RKO (cell line): Measurements from ENCODE around the gene GPAT3.
"Not testable (repeated sequence)": the region's sequence is repeated elsewhere in the genome, so short reads cannot be mapped to it uniquely, and the experiment has no call there.

Experiments used
- DNase-seq: peaks from one replicate; pipeline ENCODE4 v3.0.0-alpha.2; 2016; ENCODE audit warnings: low spot score

The GPAT3 gene

DNA sequence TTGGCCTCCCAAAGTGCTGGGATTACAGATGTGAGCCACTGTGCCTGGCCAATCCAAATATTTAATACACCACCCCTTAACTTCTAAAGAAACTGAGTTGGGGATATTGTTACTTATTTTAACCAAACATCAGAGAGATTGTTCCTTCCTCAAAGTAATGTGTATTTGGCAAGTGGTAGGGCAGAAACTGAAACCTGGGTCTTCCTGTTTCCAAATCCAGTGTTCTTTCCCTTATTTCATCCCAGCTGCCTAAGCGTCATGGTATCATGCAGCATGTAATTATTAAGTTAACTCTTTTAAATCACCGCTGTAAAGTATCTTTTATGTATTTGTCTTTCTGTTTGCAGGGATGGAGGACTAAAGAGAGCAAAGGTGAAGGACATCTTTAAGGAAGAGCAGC, 68.4 kb downstream of the GPAT3 start:
- DNase-seq, result no peak

DNA sequence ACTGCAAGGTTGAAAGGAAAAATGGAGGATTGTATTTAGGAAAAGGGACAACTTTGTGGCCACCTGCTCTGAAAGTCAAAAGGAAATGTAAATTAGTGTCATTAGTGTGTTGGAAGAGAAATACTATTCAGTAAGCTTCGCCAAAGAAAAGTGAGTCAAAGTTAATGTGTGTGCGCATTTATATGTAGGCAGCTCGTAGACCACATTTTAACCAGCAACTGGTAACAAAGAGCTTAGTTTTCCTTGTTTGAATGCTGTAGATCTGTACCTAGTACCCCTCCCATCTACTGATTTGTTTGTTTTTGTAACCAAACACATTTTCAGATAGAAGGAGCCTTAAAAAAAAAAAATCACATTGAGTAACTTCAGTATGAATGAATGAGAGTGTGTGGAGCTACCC, 69.3 kb downstream of the GPAT3 start:
- no peak for DNase-seq

DNA sequence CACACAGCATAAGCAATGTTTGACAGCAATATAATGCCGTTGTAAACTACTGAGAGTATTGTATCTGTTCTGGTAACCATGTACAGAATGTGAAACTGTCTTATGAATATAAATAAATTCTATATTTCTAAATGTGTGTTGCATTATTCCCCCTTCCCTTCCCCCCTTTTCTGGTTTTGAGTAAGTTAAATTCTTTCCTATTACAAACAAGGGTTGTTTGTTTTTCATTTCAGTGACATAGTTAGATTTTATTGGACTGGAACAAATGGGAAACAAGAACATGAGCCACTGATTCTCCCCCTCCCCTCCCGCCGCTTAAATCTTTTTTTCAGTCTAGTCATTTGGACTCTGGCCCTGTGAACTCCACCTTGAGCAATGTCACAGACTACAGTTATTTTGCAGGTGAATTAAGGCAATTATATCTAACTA, 69.8 kb downstream of the GPAT3 start:
- no peak for DNase-seq

DNA sequence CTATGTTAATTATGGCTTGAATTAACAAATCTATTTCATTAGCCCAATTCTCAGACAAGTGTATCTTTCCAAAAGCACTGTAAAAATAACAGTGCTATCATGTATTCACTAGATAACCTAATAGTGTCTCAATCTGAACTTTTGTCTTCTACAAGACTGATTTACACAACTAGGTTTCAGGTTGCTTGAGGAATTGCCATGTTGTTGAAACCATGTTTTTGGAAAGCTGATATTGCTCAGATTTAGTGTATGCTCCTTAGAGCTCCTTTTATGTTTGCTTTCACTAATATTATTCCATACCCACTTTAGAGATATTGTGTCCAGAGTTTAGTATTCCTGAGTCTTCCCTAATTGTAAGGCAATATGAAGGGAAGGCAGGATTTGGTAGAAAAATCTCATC, 70.6 kb downstream of the GPAT3 start:
- DNase-seq, result no peak

DNA sequence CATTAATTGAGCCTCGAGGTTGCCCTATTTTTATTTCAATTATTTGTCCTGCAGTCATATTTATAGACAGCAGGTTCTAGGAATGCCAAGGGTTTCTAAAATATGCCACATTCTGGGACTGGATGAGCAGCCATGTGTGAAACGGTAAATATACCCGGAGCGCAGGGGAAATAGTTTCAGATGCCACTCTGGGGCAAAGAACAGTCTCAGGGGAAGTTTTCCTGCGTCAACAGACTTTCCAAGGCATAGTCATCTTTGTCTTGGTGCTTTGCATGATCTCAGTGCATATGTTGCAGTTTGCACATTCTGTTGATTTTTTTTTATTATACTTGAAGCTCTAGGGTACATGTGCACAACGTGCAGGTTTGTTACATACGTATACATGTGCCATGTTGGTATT, 71.0 kb downstream of the GPAT3 start:
- no peak for DNase-seq

DNA sequence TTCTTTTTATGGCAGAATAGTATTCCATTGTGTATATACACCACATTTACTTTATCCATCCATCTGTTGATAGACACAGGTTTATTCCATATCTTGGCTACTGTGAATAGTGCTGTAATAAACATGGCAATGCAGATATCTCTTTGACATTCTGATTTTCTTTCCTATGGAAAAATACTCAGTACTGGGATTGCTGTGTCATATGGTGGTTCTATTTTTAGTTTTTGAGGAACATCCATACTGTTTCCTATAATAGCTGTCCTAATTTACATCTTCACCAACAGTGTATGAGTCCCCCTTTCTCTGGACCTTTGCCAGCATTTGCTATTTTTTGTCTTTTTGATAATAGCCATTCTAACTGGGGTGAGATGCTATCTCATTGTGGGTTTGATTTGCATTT, 73.5 kb downstream of the GPAT3 start:
- no peak for DNase-seq

DNA sequence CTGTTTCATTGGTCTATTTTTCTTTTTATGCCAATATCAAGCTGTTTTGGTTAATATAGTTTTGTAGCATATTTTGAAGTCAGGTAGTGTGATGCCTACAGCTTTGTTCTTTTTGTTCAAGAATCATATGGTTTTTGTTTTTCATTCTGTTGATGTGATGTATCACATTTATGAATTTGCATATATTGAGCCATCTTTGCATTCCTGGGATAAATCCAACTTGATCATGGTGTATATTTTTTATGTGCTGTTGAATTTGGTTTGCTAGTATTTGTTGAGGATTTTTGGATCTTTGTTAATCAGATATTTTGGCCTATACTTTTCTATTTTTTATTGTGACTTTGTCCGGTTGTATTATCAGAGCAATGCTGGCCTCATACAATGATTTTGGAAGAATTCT, 74.8 kb downstream of the GPAT3 start:
- DNase-seq, result no peak

DNA sequence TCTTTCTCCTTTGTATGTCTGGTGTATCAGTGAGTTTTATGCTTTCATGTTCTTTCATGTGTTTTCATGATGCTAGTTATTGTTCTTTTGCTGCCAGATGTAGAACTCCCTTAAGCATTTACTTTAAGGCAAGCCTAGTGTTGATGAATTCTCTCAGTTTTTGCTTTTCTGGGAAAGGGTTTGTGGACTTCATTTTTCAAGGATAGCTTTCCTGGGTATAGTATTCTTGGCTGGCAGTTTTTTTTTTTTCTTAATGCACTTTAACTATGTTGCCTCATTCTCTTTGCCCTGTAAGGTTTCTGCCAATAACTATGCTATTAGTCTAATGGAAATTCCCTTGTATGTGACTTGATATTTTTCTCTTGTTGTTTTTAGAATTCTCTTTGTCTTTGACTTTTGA, 77.1 kb downstream of the GPAT3 start:
- DNase-seq, result no peak

DNA sequence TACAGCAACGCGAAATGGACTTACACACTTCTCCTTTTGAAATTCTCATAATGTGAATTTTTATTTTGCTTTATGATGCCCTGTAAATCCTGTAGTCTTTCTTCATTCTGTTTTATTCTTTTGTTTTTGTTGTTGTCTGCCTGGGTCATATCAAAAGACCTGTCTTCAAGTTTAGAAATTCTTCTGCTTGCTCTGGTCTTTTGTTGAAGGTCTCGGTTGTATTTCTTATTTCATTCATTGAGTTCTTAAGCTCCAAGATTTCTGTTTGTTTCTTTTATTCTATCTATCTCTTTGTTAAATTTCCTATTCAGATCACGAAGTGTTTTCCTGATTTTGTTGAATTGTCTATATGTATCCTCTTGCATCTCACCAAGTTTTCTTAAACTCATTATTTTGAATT, 78.1 kb downstream of the GPAT3 start:
- DNase-seq, result no peak

DNA sequence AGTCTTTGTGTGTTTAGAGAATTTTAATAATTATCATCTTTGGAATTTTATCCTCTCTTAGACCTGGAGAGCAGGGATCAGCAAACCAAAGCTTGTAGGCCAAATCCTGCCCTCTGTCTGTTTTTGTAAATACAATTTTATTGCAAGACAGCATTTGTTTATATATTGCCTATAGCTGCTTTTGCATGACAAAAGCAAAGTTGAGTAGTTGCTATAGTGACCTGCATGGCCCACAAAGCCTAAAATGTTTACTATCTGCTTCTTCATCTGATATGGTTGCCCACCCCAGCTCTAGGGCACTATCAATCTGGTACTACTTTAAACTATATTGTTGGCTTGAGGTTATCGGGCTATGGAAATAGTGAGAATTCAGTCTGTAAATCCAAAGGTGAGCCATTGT, 80.3 kb downstream of the GPAT3 start:
- DNase-seq, result no peak

DNA sequence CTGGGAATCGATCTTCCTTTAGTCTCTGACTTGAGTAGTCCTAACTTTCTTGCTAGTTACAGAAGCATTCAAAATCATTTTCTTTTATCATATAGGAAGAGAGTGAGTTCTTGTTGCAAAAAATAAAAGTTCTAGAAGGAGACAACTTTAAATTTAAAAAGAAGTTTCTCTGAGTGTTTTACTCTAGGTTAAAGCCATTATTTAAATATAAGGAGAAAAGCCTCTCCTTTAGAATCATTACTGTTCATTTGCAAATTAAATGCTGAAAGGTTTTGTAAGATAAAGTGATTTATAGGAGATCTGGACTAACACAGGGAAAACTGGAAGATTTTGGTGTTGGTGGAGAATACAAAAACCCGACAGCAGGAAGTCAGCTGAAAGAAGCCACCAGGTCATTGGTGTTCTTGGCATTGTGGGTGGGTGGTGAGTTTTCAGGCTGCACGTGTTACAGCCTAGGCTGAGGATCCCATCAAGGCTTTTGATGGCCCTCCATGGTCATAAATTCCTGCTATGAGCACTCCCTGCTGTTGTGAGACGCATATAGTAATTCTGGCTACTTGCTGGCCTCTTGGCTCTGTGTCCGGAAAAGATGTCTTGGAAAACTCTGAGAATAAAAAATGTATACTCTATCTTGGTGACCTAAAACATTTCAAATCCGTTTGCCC, 81.6 kb downstream of the GPAT3 start:
- DNase-seq, result no peak

DNA sequence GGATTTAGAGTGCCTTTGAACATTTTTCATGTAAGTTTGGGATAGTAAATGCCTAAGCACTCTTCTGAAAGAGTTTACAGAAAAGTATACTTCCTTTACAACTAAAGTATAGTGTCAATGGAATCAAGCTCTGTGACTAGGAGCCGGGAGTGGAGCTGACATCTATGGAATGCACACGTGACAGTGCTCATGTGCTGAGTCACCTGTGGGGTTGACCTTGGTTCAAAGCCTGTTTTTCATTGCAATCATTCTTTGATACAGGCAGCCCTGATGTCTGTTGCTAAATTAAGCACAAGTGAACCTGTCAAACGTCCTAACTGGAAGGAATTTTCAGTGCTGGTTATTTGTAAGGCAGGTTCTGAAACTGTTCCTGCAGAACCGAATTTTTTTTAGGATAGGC, 82.5 kb downstream of the GPAT3 start:
- DNase-seq, result peak; percentile 54

DNA sequence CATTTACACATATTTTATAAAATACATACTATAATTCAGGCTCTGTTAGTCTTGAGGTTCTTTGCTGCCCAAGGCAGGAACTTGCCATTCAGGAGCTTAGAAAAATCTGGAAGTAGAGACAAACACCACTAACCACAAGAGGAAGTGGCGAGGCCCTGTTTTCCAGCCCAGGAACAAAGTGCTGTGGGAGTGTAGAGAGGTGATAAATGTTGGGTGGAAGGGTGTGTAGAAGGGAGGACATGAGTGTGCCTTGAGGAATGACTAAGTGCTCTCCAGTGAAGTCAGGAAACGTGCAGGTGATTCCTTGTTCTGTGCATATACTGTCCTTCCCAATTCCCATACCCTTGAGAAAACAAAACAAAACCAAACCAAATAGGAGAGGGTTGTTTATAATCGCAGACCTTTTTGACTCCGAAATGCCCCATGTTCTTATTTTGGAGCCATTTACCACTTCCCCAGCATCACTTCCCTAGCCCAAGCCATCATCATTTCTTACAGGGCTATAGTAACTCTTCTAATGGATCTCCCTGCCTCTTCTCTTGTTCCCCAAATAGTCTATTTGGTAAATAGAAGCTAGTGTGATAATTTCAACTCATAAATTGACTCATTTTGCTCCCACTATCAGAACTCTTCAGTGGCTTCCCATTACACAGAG, 83.2 kb downstream of the GPAT3 start:
- DNase-seq, result no peak

DNA sequence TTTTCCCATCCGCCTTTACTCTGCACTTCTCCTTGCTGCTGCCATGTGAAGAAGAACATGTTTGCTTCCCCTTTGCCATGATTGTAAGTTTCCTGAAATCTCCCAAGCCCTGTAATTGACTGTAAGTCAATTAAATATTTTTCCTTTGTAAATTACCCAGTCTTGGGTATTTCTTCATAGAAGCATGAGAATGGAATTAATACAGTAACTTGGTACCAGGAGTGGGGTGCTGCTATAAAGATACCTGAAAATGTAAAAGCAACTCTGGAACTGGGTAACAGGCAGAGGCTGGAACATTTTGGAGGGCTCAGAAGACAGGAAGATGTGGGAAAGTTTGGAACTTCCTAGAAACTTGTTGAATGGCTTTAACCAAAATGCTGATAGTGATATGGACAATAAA, 86.2 kb downstream of the GPAT3 start:
- DNase-seq, result not testable (repeated sequence)

DNA sequence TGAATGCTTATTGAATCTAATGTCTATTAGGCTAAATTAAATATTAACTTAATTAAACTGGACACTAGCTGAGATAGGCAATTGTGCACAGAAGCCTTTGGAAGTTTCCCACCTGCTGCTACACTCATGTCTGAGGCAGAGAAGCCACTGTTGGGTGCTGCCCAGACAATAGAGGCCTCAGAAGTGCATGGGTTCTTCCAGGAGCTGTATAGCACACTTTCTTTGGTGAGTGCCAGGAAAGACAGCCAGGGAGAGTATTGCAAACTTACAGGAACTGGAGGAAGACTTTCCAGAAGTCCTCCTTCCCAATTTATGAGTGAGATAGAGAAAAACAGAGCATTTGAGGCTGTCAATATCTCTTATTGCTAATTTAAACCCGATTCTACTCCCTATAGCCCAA, 89.9 kb downstream of the GPAT3 start:
- no peak for DNase-seq

DNA sequence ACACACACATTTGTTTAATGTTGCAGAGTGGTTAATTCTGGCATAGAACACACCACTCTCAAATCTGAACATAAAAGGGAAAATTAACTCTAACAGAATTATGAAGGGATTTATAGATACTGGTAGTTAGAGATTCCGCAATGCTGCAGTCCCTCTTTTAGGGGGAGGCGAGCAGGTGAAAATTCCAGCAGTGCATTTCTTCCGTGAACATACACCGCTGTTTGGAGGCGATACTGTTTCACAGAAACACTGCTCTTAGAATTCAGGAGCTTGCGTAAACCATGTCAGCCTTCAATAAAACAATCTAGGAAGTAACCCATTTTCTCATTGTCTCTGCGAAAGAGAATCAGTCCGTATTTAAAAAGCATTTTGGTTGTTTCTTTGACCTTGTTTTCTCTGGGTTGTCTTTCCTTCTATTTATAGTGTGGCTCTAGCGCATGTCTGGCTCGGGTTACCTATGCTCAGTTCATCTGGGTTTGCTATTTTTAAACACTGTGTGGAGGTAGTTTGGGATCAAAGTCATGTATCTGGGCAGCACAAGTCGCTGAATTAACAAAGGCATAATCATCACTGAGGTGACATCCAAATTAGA, 90.4 kb downstream of the GPAT3 start:
- no peak for DNase-seq

DNA sequence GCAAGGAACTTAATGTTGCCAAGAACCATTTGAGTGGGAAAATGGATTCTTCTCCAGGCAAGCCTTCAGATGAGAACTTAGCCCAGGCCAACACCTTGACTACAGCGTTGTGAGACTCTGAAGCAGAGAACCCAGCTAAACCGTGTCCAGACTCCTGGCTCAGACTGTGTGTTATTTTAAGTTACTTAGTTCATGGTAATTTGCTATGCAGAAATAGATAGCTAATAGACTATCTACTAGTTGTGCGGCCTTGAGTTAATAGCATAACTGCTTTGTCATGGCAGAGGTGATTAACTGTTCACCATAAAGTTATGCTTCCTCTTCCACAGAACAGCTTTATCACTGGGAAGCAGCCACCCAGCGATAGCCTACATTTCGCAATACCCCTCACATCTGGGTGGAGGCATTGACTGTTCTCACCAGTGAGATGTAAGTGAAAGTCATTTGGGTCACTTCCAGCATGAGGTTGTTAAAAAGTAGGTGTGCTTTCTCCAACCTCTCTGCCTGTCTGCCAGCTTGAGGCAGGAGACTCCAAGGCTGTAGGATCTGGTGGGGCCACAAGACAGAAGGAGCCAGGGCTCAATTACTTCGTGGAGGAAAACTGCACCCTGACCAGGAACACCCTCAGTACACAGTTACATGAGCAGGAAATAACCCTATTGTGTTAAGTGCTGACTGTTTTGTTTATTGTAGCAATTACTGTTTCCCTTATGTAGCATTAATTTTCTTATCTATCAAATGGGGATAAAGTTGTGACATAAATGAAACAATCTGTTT, 94.2 kb downstream of the GPAT3 start:
- no peak for DNase-seq

DNA sequence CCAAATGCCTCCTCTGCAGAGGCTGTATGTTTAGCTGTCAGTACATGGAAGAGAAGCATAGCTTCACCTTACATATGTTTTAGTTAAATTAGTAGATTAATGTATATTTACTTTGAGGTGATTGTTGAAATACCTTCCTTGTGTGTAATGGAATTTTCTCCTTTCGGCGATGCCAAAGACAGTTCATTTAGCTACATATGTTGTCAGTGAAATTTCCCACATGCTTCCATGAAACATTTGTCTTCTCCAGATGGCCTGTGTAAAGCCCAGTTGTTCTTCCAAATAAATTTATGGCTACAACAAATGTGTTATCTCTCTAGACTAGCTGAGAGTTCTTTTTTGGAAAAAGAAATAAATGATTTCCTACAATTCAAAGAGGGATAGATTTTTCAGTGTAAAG, 95.2 kb downstream of the GPAT3 start:
- DNase-seq, result no peak

DNA sequence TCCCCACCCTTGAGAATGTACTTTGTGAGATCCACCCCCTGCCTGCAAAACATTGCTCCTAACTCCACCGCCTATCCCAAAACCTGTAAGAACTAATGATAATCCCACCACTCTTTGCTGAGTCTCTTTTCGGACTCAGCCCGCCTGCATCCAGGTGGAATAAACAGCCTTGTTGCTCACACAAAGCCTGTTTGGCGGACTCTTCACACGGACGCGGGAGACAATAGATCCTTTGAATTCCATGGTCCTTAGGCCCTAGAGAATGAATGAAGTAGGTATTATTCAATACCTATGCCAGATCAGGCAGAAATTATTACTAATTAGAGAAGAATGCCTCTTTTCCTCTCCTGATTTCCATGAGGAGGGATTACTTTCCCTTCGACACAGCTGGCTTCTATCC, 101.0 kb downstream of the GPAT3 start:
- no peak for DNase-seq

DNA sequence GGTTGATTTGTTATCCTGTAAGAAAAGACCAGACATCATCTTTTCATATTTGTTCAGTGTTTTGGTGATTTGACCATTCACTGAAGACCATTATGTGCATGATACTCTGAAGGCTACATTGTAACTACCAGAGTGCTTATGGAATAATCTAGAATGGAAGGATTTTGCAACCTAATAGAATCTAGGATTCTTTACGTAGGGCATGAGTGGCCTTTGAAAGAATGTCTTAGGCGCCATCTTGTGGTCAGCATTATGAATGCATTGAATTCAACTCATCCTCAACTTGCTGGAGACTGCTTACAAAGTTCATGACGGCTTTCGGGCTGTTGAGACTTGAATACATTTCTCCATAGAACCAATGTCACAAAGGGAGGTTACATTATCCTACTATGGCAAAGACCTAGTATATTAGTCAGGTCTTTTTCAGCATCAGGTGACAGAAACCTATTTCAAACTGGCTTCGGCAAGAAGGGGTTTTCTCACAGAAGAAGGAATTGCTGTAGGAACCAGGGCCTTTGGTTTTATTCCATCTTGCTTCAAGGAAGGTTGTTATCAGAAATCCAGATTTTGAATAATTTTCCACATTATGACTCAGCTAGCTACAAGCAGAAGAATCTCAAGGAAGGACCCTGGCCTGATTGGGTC, 104.1 kb downstream of the GPAT3 start:
- peak; percentile 80 for DNase-seq

DNA sequence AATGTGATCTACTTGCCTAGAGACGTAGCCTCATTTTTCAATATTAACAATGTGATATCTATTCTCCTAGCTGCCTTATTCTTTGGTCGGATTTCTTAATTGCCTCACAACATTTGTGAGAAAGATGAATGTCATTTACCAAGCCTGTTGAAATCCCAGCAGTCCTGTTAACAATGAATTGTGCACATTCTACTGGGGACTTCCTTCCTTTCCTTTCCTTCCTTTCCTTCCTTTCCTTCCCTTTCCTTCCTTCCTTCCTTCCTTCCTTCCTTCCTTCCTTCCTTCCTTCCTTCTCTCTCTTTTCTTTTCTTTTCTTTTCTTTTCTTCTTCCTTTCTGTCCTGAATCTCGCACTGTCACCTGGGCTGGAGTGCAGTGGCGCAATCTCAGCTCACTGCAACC, 107.1 kb downstream of the GPAT3 start:
- DNase-seq, result no peak
